GM12875 (cell line): ENCODE results near the gene SCRN1.

Experiments used
- H3K4me3 ChIP-seq: one replicate; pipeline ENCODE4 v1.5.1; 2011; ENCODE audit warnings: low read depth, low read length, control low read depth
- TF ChIP-seq, protein P1 (sequence below): IDR thresholded peaks from 2 replicates; pipeline ENCODE4 v1.5.1; 2011; ENCODE audit warnings: low read depth, mild to moderate bottlenecking, control low read depth, inconsistent platforms, low read length, moderate library complexity, borderline replicate concordance; ENCODE audit not compliant: insufficient read depth

Gene SCRN1

DNA sequence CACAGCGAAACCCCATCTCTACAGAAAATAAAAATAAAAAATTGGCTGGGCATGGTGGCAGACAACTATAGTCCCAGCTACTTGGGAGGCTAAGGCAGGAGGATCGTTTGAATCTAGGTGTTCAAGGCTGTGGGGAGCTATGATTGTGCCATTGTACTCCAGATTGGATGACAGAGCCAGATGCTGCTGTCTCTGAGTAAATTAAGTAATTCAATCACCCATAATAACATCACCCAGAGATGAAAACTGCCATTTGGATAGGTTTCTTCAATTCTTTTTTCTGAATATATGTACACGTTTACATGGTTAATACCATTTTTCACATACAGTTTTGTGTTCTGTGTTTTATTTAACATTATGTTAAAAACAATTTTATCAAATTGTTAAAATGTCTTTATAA is 104.0 kb downstream of the SCRN1 start:
- H3K4me3 ChIP-seq: no peak overlapping the region
- TF ChIP-seq, protein P1, sequence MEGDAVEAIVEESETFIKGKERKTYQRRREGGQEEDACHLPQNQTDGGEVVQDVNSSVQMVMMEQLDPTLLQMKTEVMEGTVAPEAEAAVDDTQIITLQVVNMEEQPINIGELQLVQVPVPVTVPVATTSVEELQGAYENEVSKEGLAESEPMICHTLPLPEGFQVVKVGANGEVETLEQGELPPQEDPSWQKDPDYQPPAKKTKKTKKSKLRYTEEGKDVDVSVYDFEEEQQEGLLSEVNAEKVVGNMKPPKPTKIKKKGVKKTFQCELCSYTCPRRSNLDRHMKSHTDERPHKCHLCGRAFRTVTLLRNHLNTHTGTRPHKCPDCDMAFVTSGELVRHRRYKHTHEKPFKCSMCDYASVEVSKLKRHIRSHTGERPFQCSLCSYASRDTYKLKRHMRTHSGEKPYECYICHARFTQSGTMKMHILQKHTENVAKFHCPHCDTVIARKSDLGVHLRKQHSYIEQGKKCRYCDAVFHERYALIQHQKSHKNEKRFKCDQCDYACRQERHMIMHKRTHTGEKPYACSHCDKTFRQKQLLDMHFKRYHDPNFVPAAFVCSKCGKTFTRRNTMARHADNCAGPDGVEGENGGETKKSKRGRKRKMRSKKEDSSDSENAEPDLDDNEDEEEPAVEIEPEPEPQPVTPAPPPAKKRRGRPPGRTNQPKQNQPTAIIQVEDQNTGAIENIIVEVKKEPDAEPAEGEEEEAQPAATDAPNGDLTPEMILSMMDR: no peak

DNA sequence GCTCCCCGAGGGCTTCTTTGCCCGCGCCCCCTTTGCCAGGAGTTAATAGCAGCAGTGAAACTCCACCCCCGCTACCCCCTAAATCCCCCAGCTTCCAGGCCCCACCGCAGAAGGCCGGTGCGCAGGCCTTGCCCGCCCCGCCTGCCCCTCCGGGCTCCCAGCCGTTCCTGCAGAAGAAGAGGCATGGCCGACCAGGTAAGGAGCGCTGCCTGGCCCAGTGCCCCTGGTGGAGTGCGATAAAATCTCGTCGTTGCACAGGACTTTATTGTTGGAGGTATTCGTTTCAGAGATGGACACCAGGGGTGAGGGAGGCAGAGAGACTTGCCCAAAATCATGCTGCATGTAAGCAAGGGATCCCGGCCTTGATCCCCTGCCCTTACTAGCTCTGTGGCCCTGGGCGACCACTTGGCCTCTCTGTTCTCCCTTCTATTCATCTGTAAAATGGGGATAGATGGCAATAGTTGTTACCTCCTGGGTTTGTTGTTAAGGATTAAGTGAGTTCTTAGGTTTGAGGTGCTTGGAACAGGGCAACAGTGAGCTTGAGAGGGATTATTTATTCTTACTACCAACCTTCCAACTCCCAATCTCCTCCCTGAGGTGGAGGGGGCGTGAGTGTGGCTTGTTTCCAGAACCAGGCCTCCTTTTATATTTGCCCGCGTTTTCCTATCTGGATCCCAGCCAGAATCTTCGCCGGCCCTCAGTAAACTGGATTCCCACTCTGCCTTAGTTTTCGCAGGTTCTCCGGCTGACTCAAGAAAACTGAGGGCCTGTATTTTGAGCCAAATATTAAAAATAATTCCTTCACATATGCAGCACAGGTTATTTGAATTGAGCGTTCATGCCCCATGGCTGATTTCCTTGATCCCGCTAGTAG is 105.0 kb downstream of the SCRN1 start:
- TF ChIP-seq, protein P1: no peak
- H3K4me3 ChIP-seq: no peak overlapping the region

DNA sequence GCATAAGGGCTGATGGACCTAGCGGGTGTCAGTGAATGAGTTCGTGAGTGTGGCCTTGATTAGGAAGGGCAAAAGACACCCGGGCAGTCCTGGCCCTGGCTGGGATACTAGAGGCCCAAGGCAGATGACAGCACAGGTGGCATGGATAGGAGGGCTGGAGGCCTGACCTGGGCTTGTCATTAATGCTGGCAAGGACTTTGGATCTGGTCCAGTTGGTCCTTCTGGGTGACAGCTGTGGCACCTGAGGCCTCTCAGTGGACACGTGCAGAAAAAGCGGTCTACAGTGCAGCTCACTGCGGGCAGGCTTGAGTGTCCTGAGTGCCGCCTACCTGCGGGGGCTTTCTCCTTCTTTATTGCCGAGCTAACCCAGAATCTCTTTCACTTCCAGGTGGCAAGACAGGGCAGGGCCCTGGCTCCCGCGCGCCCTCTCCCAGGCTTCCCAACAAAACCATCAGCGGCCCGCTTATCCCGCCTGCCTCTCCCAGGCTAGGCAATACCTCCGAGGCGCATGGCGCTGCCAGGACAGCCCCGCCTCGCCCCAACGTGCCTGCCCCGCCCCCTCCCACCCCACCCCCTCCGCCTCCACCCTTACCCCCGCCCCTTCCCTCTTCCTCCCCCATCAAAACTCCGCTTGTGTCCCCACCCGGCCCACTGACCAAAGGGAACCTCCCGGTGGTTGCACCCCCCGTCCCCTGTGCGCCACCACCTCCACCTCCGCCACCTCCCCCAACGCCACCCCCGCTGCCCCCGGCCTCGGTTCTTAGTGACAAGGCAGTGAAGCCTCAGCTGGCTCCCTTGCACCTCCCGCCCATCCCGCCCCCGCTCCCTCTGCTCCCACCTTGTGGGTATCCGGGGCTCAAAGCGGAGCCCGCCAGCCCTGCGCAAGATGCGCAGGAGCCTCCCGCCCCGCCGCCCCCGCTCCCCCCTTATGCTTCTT is 105.9 kb downstream of the SCRN1 start:
- H3K4me3 ChIP-seq: no peak overlapping the region
- TF ChIP-seq, protein P1: no peak

DNA sequence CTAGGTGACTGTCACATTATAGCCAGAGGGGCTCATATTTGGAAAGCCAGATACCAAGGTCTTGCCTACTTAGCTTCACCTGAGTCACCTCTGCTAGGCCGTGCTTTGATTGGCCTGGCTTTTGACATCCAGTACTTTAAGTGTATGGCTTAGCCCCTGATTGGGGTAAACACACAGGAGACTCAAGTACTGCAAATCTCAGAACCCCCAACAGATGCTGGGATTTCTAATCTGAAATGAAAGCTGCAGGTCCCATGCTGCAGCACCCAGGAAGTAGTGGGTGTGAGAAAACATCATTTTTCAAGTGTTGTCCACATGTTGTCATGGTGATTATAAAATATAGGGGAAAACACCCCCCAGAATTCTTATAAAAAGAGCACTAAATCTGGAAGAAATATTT is 107.1 kb downstream of the SCRN1 start:
- TF ChIP-seq, protein P1: no peak
- H3K4me3 ChIP-seq: no peak overlapping the region

DNA sequence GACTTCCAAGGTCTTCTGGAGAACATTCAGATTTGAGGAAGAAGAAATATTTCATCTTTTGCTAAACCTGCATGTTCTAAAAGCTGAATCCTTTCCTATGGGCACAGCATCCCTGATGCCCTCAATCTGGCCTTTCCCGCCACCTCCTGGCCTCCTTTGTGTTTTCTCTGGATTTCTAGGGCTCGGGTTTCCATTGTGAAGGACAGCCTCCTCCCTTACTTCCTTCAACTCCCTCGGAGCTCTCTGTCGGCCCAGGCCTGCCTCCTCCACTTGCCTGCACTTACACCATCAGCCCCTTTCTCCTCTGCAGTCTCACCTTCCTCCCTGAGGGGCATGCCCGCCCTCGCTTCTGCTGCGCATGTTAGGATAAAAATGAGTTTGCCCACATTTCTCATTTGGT is 107.9 kb downstream of the SCRN1 start:
- H3K4me3 ChIP-seq: no peak overlapping the region

DNA sequence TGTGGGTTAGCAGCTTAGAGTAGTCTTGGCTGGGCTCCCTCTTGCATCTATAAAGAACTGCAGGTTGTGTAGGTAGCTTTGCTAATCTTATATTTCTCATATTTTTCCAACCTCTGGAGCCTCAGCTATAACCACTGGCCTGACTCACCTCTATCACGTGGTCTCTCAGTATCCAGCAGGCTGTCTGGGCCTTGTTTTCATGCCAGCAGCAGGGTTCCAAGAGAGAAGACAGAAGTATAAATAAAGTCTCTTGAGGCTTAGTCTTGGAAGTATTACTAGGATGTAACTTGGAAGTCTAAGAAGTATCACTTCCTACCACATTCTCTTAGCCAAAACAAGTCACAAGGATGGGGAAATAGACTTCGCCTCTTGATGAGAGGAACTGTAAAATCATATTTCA is 110.0 kb downstream of the SCRN1 start:
- no peak overlapping the region for H3K4me3 ChIP-seq
- TF ChIP-seq, protein P1: no peak

More for the DNA sequence above, 107.9 kb downstream of the SCRN1 start:
- TF ChIP-seq, protein P1: no peak
